Subcutaneous adipose tissue (tissue), 4 donors: ENCODE results near the gene KRT222. TPM values are rescaled to one million over a fixed set of nuclear protein-coding genes. Genes with fewer than 3 reads are reported as not detected.

Experiments
- CTCF ChIP-seq: fragments of 450-650 bp; IDR thresholded peaks from one replicate; pipeline ENCODE4 v1.5.1; 2016; ENCODE audit warnings: low read depth, mild to moderate bottlenecking, control low read depth, antibody characterized with exemption, moderate library complexity
- total RNA-seq, 4 donors: library from RNA; depleted of rRNA; stranded (reverse); fragments of >200 nt; gene quantifications; one replicate each; pipeline ENCODE4 v1.1.0, GENCODE V29; 2016

KRT222 gene
- total RNA-seq, 4 donors from 2014 or later = 0.22 to 2.0 (median 0.69) TPM

- no peak for TF ChIP-seq CTCF
Measured at GRCh38 chr17:40645943-40646342, 19.0 kb downstream of the KRT222 start.

- no peak for TF ChIP-seq CTCF
Measured at GRCh38 chr17:40645291-40645690, 19.7 kb downstream of the KRT222 start.

- no peak for TF ChIP-seq CTCF
Measured at GRCh38 chr17:40637931-40638330, 27.0 kb downstream of the KRT222 start.

- no peak for TF ChIP-seq CTCF
Measured at GRCh38 chr17:40633871-40634270, 31.1 kb downstream of the KRT222 start.

GRCh38 chr17:40632216-40632615 is 32.8 kb downstream of the KRT222 start:
- TF ChIP-seq CTCF = no peak

GRCh38 chr17:40629842-40630241 is 35.1 kb downstream of the KRT222 start:
- no peak for TF ChIP-seq CTCF

GRCh38 chr17:40625311-40625710 is 39.7 kb downstream of the KRT222 start:
- TF ChIP-seq CTCF = no peak
